ENCODE data around the gene EPS8L3.
"Not testable (repeated sequence)": the region's sequence is repeated elsewhere in the genome, so short reads cannot be mapped to it uniquely, and the experiment has no call there.

EPS8L3 gene

GRCh38 chr1:109704173-109704572, 59.5 kb downstream of the EPS8L3 start:
- no peak for DNase-seq

- not testable (repeated sequence) for DNase-seq
Observed at GRCh38 chr1:109702940-109703339, 60.8 kb downstream of the EPS8L3 start.

Measured in activated CD8-positive, alpha-beta memory T cell treated with anti-CD3 and anti-CD28 coated beads for 24 hours (primary cell).